ENCODE measurements around the gene PRDM15. TPM values are rescaled to one million over a fixed set of nuclear protein-coding genes. Genes with fewer than 3 reads are reported as not detected.

PRDM15 gene
- total RNA-seq (2022; extraction: Qiagen RNA extraction): 2.3 to 3.2 TPM (median 3.0 TPM) in 5 replicates

GRCh38 chr21:41879190-41879998, at the start of gene PRDM15:
TSS of gene PRDM15 (minus strand) at chr21:41879344. CDS start at chr21:41860363, 18,981 bp downstream.

GRCh38 chr21:41766883-41767605, 112.1 kb downstream of the PRDM15 start, which contains the start of gene RIPK4:
TSS of gene RIPK4 (minus strand) at chr21:41767052. CDS start at chr21:41767041, 11 bp downstream.

Other genes with a start within 250 kb of the PRDM15 start
- gene RIPK4, start 112.3 kb downstream of the PRDM15 start, total RNA-seq (2022; extraction: Qiagen RNA extraction): 15.7 to 20.3 TPM (median 18.9 TPM) in 5 replicates
- 5.8 to 7.4 TPM (median 6.4 TPM) in 5 replicates for gene C2CD2, start 74.7 kb upstream of the PRDM15 start, total RNA-seq (2022; extraction: Qiagen RNA extraction)
- gene ZBTB21, start 131.0 kb upstream of the PRDM15 start, total RNA-seq (2022; extraction: Qiagen RNA extraction): 4.3 to 5.6 TPM (median 4.9 TPM) in 5 replicates
- gene UMODL1, start 192.0 kb upstream of the PRDM15 start, total RNA-seq (2022; extraction: Qiagen RNA extraction): not detected in 5 replicates

Measured in A549 treated with AZD2906 at 1 μM for 4 hours (cell line).